Activated CD4-positive, alpha-beta T cell treated with anti-CD3 and anti-CD28 coated beads, Interleukin-2, amount 10 ng/mL, durations not matched to agents 7 days and 5 days (primary cell): Measurements from ENCODE around the gene RNF157. TPM values are rescaled to one million over a fixed set of nuclear protein-coding genes. Genes with fewer than 3 reads are reported as not detected.

Experiments used
- CTCF ChIA-PET: fragments of 350-600 bp; sonication (Branson Sonifier 250); formaldehyde crosslinking; loops from one replicate; lab custom pipeline; 2021; ENCODE audit warnings: antibody characterized with exemption; lab: Charles Lee
- POLR2A ChIA-PET: fragments of 350-600 bp; sonication (Branson Sonifier 250); formaldehyde crosslinking; loops from one replicate; lab custom pipeline; 2021; ENCODE audit warnings: antibody characterized with exemption; lab: Charles Lee
- DNase-seq: peaks from one replicate; pipeline ENCODE4 v3.0.0-alpha.2; 2020
- H3K27ac Mint-ChIP-seq: one replicate; pipeline ENCODE4 v1.8.0; 2021; ENCODE audit warnings: mild to moderate bottlenecking, moderate library complexity, mixed read lengths
- H3K27me3 Mint-ChIP-seq: one replicate; pipeline ENCODE4 v1.8.0; 2021; ENCODE audit warnings: mixed read lengths
- H3K36me3 Mint-ChIP-seq: one replicate; pipeline ENCODE4 v1.8.0; 2021; ENCODE audit warnings: low read depth, mixed read lengths
- H3K4me1 Mint-ChIP-seq: one replicate; pipeline ENCODE4 v1.8.0; 2021; ENCODE audit warnings: mixed read lengths
- H3K4me3 Mint-ChIP-seq: one replicate; pipeline ENCODE4 v1.8.0; 2021; ENCODE audit warnings: mild to moderate bottlenecking, moderate library complexity, mixed read lengths
- H3K9me3 Mint-ChIP-seq: one replicate; pipeline ENCODE4 v1.8.0; 2021; ENCODE audit warnings: mixed read lengths
- total RNA-seq, 2 experiments: library from RNA; stranded (reverse); gene quantifications; one replicate each; pipeline ENCODE4 v1.2.3, GENCODE V29; 2021

The RNF157 gene
- total RNA-seq: 100 to 1,000 TPM; 121 to 129 TPM

- peak within 1 kb of the TSS; percentile 89 for H3K27ac Mint-ChIP-seq
- H3K9me3 Mint-ChIP-seq: peaks cover 2% of the 10 kb centered on the region
- peak; percentile 68 for DNase-seq
- H3K4me1 Mint-ChIP-seq: peaks cover 77% of the 10 kb centered on the region
- ChIA-PET POLR2A (no interaction called here), CTCF (interaction anchor here (1.1 to 1.5 kb wide), 4 partner anchors 12 to 32 kb away, joined by 3 to 7 read pairs (median 4); no protein-coding TSS in a partner anchor)
- no peaks in the 10 kb centered on the region for H3K27me3 Mint-ChIP-seq
- H3K36me3 Mint-ChIP-seq: peaks cover 30% of the 10 kb centered on the region
- H3K4me3 Mint-ChIP-seq: peak within 1 kb of the TSS; percentile 85
Observed at GRCh38 chr17:76240461-76241203, at the start of gene RNF157. TSS of gene RNF157 (minus strand) at chr17:76240493. CDS start at chr17:76240240, 253 bp downstream.

GRCh38 chr17:76281573-76282371, 41.5 kb upstream of the RNF157 start:
- H3K4me1 Mint-ChIP-seq: peaks cover 13% of the 10 kb centered on the region
- H3K27ac Mint-ChIP-seq: peak overlapping the region; percentile 50
- CTCF ChIA-PET: interaction anchor here (1.1 to 7.4 kb wide), 5 partner anchors 148 to 302 kb away, joined by 3 to 160 read pairs (median 11); partner anchors contain the start of gene EXOC7
- DNase-seq: no peak
- H3K27me3 Mint-ChIP-seq: no peaks in the 10 kb centered on the region
- POLR2A ChIA-PET: interaction anchor here (0.6 kb wide), 1 partner anchor 17 kb away, joined by 3 read pairs; no protein-coding TSS in a partner anchor
- H3K9me3 Mint-ChIP-seq: no peaks in the 10 kb centered on the region
- no peak overlapping the region for H3K4me3 Mint-ChIP-seq
- no peaks in the 10 kb centered on the region for H3K36me3 Mint-ChIP-seq

- POLR2A ChIA-PET: no interaction called here
- Mint-ChIP-seq H3K27me3 (no peaks in the 10 kb centered on the region), H3K36me3 (no peaks in the 10 kb centered on the region), H3K4me3 (no peak overlapping the region), H3K4me1 (peaks cover 17% of the 10 kb centered on the region), H3K27ac (peak overlapping the region; percentile 46), H3K9me3 (no peaks in the 10 kb centered on the region)
- CTCF ChIA-PET: interaction anchor here (1.0 to 7.4 kb wide), 19 partner anchors 8 to 296 kb away, joined by 3 to 160 read pairs (median 9); partner anchors contain the start of gene EXOC7
- DNase-seq: no peak
Observed at GRCh38 chr17:76280650-76281049, 40.4 kb upstream of the RNF157 start.

GRCh38 chr17:76279742-76280287, 39.5 kb upstream of the RNF157 start:
- POLR2A ChIA-PET: interaction anchor here (0.5 kb wide), 1 partner anchor 219 kb away, joined by 4 read pairs; no protein-coding TSS in a partner anchor
- Mint-ChIP-seq H3K27ac (peak overlapping the region; percentile 22), H3K4me1 (peaks cover 23% of the 10 kb centered on the region), H3K36me3 (no peaks in the 10 kb centered on the region), H3K4me3 (no peak overlapping the region), H3K27me3 (no peaks in the 10 kb centered on the region), H3K9me3 (no peaks in the 10 kb centered on the region)
- CTCF ChIA-PET: interaction anchor here (0.6 to 7.4 kb wide), 52 partner anchors 9 to 1767 kb away, joined by 3 to 160 read pairs (median 5); partner anchors contain the start of genes EXOC7, PRPSAP1, SRP68 and ZACN
- DNase-seq: no peak

- CTCF ChIA-PET: interaction anchor here (0.6 to 7.4 kb wide), 53 partner anchors 9 to 1768 kb away, joined by 3 to 160 read pairs (median 5); partner anchors contain the start of genes EXOC7, PRPSAP1, SRP68 and ZACN
- H3K27me3 Mint-ChIP-seq: no peaks in the 10 kb centered on the region
- H3K27ac Mint-ChIP-seq: no peak overlapping the region
- H3K4me3 Mint-ChIP-seq: no peak overlapping the region
- peaks cover 28% of the 10 kb centered on the region for H3K4me1 Mint-ChIP-seq
- no peaks in the 10 kb centered on the region for H3K9me3 Mint-ChIP-seq
- H3K36me3 Mint-ChIP-seq: no peaks in the 10 kb centered on the region
- DNase-seq: peak; percentile 87
- POLR2A ChIA-PET: interaction anchor here (0.5 kb wide), 1 partner anchor 220 kb away, joined by 4 read pairs; no protein-coding TSS in a partner anchor
Observed at GRCh38 chr17:76278952-76279741, 38.9 kb upstream of the RNF157 start.

GRCh38 chr17:76278268-76278908, 38.1 kb upstream of the RNF157 start:
- POLR2A ChIA-PET: no interaction called here
- H3K4me1 Mint-ChIP-seq: peaks cover 36% of the 10 kb centered on the region
- no peaks in the 10 kb centered on the region for H3K9me3 Mint-ChIP-seq
- DNase-seq: no peak
- H3K27me3 Mint-ChIP-seq: no peaks in the 10 kb centered on the region
- peak overlapping the region; percentile 46 for H3K27ac Mint-ChIP-seq
- H3K36me3 Mint-ChIP-seq: no peaks in the 10 kb centered on the region
- H3K4me3 Mint-ChIP-seq: no peak overlapping the region
- CTCF ChIA-PET: interaction anchor here (0.6 to 7.4 kb wide), 14 partner anchors 8 to 670 kb away, joined by 3 to 160 read pairs (median 8); partner anchors contain the start of genes EXOC7 and SRP68

GRCh38 chr17:76277300-76278267, 37.3 kb upstream of the RNF157 start:
- no peaks in the 10 kb centered on the region for H3K36me3 Mint-ChIP-seq
- H3K4me3 Mint-ChIP-seq: no peak overlapping the region
- H3K4me1 Mint-ChIP-seq: peaks cover 44% of the 10 kb centered on the region
- ChIA-PET POLR2A (no interaction called here), CTCF (interaction anchor here (0.6 to 7.4 kb wide), 7 partner anchors 8 to 669 kb away, joined by 3 to 160 read pairs (median 4); no protein-coding TSS in a partner anchor)
- no peaks in the 10 kb centered on the region for H3K9me3 Mint-ChIP-seq
- DNase-seq: no peak
- H3K27me3 Mint-ChIP-seq: no peaks in the 10 kb centered on the region
- peak overlapping the region; percentile 76 for H3K27ac Mint-ChIP-seq

- ChIA-PET CTCF (interaction anchor here (1.0 to 5.3 kb wide), 3 partner anchors 95 to 155 kb away, joined by 4 to 34 read pairs (median 5); no protein-coding TSS in a partner anchor), POLR2A (no interaction called here)
- H3K9me3 Mint-ChIP-seq: no peaks in the 10 kb centered on the region
- H3K4me1 Mint-ChIP-seq: peaks cover 51% of the 10 kb centered on the region
- peaks cover under 1% of the 10 kb centered on the region for H3K36me3 Mint-ChIP-seq
- peak overlapping the region; percentile 80 for H3K27ac Mint-ChIP-seq
- no peaks in the 10 kb centered on the region for H3K27me3 Mint-ChIP-seq
- no peak overlapping the region for H3K4me3 Mint-ChIP-seq
- DNase-seq: no peak
Observed at GRCh38 chr17:76276461-76277299, 36.4 kb upstream of the RNF157 start.

- peak overlapping the region; percentile 80 for H3K27ac Mint-ChIP-seq
- H3K4me1 Mint-ChIP-seq: peaks cover 56% of the 10 kb centered on the region
- DNase-seq: no peak
- no peaks in the 10 kb centered on the region for H3K27me3 Mint-ChIP-seq
- peaks cover 7% of the 10 kb centered on the region for H3K36me3 Mint-ChIP-seq
- no peaks in the 10 kb centered on the region for H3K9me3 Mint-ChIP-seq
- ChIA-PET POLR2A (no interaction called here), CTCF (interaction anchor here (1.0 to 5.3 kb wide), 3 partner anchors 94 to 155 kb away, joined by 4 to 34 read pairs (median 5); no protein-coding TSS in a partner anchor)
- H3K4me3 Mint-ChIP-seq: no peak overlapping the region
Observed at GRCh38 chr17:76276069-76276431, 35.8 kb upstream of the RNF157 start.
